ENCODE results near the gene NOD2.

DNA sequence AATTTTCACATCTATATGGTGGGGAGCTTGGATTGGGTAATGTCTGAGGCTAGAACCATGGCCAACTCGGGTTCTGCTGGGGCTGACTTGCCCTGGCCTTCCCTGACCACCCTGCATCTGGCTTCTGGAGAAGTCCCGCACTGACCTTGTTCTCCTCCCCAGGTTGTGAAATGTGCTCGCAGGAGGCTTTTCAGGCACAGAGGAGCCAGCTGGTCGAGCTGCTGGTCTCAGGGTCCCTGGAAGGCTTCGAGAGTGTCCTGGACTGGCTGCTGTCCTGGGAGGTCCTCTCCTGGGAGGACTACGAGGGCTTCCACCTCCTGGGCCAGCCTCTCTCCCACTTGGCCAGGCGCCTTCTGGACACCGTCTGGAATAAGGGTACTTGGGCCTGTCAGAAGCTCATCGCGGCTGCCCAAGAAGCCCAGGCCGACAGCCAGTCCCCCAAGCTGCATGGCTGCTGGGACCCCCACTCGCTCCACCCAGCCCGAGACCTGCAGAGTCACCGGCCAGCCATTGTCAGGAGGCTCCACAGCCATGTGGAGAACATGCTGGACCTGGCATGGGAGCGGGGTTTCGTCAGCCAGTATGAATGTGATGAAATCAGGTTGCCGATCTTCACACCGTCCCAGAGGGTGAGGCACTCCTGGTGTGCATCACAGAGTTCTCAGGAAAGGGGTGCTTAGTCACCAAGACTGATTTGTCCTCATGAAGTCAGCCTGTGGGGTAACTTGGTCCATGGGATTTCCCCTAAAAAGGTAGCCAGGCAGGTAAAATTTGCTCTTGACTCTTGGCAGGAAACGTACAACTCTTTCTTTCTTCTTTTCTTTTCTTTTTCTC is 6.1 kb downstream of the NOD2 start:
- TF ChIP-seq, protein P1, sequence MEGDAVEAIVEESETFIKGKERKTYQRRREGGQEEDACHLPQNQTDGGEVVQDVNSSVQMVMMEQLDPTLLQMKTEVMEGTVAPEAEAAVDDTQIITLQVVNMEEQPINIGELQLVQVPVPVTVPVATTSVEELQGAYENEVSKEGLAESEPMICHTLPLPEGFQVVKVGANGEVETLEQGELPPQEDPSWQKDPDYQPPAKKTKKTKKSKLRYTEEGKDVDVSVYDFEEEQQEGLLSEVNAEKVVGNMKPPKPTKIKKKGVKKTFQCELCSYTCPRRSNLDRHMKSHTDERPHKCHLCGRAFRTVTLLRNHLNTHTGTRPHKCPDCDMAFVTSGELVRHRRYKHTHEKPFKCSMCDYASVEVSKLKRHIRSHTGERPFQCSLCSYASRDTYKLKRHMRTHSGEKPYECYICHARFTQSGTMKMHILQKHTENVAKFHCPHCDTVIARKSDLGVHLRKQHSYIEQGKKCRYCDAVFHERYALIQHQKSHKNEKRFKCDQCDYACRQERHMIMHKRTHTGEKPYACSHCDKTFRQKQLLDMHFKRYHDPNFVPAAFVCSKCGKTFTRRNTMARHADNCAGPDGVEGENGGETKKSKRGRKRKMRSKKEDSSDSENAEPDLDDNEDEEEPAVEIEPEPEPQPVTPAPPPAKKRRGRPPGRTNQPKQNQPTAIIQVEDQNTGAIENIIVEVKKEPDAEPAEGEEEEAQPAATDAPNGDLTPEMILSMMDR (conservative IDR thresholded peaks at IDR 0.05) = no peak
- no peak for TF ChIP-seq ZFX (IDR thresholded peaks at IDR 0.05)

All from C4-2B (cell line).